NOMO-1 treated with dmso at 0.1 percent for 144 hours (cell line): ENCODE data around the gene THBD.

Experiments used
- DNase-seq: peaks from one replicate; lab custom pipeline; 2025; ENCODE audit not compliant: unreplicated experiment; lab: John Stamatoyannopoulos, UW

The THBD gene, protein sequence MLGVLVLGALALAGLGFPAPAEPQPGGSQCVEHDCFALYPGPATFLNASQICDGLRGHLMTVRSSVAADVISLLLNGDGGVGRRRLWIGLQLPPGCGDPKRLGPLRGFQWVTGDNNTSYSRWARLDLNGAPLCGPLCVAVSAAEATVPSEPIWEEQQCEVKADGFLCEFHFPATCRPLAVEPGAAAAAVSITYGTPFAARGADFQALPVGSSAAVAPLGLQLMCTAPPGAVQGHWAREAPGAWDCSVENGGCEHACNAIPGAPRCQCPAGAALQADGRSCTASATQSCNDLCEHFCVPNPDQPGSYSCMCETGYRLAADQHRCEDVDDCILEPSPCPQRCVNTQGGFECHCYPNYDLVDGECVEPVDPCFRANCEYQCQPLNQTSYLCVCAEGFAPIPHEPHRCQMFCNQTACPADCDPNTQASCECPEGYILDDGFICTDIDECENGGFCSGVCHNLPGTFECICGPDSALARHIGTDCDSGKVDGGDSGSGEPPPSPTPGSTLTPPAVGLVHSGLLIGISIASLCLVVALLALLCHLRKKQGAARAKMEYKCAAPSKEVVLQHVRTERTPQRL

DNA sequence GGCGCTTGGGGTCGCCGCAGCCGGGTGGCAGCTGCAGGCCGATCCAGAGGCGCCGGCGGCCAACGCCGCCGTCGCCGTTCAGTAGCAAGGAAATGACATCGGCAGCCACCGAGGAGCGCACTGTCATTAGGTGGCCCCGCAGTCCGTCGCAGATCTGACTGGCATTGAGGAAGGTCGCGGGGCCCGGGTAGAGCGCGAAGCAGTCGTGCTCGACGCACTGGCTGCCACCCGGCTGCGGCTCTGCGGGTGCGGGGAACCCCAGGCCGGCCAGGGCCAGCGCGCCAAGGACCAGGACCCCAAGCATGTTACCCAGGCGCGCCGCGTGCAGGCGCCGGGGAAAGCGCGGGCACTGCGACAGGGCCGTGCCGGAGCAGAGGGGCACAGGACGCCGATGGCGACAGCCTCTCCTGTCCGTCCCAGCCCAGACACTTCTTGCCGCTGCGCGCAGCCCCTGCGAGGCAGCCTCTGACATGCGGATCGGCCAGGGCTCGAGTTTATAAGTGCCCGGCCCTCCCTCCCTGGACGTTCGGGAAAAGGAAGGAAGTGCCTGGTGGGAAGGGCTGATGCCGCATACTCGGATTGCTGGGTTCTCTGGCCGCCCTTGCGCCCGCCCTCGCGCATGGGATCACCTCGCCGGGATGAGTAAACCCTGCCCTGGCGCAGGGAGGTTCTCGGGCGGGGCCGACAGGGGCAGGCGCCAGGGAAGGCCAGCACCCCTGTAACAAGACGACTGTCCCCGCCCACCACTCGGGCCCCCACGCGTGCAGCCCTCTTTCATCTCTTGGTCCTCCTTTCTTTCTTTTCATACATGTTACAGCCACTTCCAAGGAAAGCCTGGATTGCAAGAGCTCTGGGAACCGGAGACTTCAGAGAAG lies at the start of gene THBD:
THBD (minus strand) TSS at position 472 of the 875 bp plus-strand sequence; CDS start at position 304, 168 bp downstream.
- peak; percentile 32 for DNase-seq

DNA sequence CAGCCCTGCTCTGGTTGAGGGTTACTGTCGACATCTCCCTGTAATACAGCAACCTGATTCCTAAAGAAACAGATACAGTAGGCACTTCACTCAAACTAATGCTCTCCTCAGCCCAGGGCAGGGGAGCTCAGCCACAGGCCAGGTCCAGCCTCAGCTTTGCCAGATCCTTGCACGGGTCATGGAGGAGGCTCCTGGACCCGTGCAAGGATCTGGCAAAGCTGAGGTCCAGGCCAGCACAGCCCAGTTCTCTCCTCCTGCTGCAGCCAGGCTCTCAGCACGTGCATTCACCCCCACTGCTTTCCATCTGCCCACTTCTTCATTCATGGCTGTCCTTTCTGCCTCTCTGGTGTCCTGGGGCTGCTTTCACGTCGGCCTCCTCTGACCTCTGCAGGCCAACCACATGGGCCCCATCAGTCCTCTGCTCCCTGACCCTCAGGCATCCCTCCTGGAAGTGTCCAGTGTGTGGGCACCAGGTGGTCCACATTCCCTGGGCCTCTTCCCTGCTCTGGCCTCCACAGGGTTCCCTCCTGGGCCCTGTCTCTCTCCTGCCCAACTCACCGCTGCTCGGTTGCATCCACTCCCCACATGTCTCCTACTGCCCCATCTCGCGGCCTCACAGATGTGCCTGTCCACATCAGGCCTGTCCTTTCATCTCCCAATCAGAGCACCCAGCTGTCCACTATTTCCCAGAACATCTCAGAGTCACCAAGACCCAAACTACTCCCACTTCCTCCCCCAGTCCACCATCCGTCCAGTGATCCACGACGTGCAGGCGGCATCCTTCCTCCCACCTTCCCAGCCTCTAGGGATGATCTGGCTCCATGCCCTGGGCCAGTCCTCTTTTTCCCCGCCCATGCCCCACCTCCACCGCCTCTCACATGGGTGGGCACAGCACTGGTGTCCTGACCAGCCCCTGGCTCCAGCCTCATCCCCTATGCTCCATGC lies 48.4 kb upstream of the THBD start:
- no peak for DNase-seq

DNA sequence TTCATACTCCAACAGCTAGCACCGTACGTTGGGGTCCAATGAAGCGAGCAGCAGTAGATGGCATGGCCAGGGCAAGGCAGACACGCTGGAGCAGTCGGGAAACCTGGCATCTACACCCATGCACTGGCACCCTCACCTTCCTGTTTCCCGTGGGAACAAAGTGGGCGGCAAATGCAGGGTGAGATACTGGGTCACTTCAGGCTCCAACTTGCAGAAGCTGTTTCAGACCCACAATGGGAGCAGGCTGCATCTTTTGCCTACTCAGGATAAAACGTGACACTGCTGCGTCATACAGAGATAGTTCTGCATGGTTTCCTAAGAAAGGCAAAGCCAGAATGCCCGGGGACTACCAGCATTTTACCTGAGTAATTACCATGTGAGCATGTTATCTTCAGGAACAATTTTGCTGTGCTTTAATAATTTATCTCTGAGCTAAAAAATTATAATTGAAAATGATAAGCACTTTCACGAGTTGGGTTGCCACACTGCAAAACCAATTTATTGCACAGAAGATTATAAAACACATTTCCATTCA lies 47.6 kb upstream of the THBD start:
- DNase-seq, result no peak

DNA sequence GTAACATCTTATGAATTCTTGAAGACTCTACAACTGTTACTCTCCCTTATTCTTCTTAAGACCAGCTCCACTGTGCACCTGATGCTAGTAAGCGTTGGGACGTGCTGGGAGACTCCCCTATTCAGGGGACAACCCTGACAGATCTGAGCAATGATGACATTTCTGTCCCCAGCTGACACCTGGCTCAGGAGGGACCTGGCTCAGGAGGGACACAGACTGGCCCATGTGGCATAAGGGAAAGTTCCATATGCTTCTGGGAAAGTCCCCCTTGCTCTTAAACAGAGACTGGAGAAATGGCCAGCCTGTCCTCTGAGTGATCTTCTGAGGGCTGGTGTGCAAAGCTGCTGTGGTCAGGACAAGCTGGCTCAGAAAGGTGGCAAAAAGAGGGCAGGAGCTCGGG lies 46.6 kb upstream of the THBD start:
- no peak for DNase-seq

DNA sequence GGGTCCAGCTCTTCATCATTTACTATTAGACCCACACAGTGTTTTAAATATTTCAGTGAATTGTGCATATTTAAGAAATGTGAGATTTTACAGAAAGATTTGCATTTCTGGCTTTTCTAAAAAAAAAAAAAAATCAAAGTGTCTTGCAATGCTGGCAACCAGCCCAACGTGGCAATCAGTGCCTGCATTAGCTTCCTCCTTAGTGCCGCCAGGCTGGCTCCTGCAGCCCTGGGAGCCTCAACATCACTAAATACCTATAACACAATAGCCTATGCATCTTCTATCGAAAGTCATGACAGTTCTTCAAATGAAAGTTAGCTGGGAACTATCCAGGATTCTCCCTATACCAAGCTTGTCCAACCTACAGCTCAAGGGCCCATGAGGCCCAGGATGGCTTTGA lies 46.0 kb upstream of the THBD start:
- no peak for DNase-seq

DNA sequence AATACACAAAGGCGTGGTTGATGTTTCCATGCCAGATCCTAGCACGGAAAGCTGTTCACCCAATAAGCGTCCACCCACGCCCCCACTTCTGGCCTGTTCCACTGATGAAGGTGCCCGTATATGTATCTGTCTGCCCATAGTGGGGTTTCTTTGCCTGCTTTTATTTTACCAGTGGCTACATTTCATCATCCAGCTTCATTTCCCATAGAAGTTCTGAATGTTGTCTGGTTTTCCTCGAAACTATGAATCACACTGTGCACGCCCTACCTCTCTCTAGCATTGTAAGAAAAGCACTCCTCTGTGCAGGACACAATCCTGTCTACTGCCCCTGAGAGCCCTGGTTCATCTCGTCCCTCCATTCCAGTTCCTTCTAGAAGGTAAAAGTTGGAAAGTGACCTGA lies 45.5 kb upstream of the THBD start:
- DNase-seq, result no peak

DNA sequence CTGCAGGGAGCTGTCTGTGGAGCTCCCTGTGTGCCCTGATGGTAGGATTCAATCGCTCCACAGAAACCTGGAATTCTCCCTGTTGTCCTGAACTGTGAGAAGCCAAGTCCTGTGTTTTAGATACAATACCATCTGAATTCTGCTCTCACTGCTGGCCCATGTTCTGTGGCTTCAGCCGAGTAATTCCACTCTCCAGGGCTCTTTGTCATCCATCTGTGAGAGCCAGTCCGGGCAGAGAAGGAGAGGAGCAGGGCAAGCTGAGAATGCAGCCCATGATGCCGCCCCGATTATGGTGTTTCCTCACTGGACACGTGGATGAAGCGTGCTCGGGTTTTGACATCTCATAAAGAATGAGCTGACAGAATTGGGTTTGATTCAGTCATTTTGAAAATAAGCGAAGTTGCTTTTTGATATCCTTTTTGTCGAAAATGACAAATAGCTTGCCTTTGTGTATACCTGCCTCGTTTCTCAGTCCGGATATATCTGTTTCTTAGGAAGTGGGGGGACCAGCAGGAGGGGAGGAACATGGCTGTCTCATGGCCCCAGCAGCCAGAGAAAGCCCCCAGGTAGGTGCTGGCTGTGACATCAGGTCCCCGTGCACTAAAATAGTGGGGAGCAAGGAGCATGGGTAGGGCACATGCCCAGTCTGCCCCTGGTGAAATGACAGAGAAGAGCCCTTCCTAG lies 44.9 kb upstream of the THBD start:
- no peak for DNase-seq

DNA sequence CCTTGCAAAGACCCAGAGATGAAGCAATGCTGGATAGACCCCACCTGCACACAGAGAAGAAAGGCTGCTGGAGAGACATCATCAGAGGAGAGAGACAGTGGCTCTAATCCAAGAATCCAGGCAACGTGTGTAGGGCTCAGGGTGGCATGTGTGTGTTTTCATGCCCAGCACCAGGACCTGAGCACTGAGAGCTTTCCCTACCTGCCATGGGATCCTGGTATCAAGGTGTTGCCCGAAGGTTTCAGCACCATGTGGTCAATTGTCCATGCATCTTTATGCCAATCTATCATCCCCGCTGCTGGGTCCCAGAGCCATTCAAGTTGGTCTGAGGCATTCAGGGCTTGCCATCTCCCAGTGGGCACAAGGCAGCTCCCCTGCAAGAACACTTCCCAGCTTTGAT lies 44.1 kb upstream of the THBD start:
- DNase-seq, result no peak

DNA sequence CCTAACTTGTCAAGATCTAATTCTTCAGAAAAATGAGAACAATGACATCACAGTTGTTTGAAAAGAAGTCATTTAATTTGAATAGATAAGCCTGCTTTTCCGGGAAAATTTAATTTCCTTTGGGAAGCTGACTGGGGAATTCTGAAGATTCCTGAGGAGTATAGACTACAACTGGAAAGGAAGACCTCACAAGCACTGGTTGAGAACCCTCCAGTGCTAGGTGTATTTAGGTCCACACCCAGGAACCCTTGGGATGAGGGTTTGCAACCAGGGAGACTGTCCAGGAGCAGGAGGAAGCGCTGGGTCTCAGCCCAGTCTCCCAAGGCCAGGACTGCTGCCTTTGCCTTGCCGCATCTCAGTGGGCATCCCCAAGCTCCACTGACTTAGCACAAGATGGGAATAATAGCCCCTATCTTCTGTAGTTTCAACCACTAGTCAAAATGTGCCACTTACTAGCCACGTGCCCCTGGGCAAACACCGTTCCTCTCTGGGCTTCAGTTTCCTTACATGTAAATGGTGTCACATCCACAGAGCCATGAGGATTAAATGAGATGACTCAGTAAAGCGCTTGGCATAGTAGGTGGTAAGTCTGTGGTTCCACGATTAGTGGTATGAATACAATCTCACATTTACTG lies 43.5 kb upstream of the THBD start:
- DNase-seq, result no peak

DNA sequence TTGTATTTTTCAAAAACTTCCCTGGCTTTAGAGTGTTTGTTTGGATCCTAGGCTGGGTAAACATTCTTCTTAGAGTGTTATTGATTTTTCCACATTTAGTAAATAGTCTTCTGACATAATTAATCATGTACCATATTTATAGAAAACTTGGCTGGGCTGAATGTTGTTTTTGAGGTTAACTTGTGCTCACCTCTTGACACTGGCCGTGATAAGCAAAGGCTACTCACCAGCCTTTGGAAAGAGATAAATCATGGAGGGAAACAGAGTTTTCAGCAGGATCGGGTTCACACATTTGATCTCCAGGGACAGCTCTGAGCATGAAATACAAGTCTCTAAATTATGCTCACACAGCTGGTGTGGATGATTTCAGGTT lies 42.9 kb upstream of the THBD start:
- no peak for DNase-seq

DNA sequence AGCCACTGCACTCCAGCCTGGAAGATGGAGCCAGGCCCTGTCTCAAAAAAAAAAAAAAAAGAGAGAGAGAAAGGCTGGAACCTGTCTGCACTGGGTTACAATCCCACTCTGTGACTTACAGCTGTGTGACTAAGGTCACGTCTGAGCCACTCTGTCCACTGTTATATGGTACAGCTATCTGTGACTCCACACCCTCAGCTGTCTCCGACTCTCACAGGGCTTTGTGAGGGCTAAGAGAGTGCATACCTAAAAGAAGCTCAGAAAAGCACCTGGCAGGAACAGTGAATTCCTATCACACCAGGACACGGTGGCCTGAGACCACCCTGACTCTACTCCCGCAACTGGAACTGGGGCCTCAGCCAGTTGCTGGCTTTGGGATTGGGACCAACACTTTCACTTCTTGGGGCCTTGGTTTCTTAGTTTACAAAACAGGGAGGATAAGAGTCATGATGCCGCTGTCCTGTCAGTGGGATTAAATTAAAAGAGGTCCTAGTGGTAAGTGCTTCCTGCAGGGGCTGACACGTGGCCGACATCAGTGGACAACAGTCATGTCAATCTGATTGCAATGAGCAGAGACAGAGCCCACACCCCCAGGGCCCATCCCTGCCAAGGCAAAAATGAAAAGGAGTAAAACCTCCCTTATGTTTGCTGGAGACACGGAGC lies 42.4 kb upstream of the THBD start:
- DNase-seq, result no peak

DNA sequence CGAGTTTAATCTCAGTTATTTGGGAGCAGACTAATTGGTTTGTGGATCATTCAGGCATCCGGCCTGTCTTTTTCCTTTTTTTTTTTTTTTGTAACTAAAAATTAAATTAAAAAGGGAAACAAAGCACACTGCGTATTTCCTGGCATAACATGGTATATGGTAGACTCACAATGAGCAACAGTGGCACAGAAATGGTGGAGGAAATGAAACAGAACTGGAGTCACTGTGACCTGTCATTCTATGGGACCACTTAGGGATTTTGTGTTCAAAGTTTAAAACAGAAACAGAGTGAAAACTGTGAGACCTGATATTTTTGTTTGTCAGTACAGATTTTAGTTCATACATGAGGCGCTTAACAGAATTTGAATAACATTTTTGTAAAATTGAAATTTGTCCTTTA lies 41.4 kb upstream of the THBD start:
- no peak for DNase-seq

DNA sequence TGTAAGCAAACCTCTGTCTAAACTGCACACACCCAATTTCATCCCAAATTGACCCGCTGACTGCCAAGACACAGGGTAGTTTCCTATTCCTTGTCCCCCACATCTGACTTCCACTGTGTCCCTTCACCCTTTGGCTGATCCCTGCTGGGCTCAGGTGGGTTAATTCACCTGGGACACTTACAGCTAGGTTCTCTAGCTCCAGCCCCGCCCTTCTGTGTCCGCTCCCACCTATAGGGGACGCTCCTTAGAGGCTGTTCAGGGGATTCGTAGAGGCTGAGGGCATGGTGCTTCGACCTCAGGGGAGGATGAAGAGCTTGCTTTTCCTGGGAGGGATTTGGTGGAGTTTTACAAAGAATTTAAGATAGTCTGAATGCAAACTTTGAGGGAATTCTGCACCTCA lies 40.7 kb upstream of the THBD start:
- DNase-seq, result no peak

DNA sequence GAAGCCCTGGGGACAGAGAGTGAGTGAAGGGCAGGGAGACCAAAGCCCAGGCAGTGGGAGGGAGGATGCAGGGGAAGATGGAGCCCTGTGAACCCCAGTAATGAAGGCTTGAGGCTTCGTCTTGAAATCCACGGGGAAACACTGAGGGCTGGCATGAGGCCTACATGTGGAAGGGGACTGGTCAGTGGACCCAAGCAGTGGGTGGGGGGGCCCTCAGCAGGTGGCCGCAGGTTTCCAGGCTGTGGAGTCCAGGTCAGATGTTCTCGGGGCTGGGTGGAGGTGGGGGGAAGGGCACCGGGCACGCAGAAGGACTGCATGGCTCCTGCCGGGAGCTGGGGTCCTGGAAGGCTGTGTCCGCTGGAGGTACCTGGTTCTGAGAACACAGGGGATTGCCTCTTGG lies 39.4 kb upstream of the THBD start:
- no peak for DNase-seq

DNA sequence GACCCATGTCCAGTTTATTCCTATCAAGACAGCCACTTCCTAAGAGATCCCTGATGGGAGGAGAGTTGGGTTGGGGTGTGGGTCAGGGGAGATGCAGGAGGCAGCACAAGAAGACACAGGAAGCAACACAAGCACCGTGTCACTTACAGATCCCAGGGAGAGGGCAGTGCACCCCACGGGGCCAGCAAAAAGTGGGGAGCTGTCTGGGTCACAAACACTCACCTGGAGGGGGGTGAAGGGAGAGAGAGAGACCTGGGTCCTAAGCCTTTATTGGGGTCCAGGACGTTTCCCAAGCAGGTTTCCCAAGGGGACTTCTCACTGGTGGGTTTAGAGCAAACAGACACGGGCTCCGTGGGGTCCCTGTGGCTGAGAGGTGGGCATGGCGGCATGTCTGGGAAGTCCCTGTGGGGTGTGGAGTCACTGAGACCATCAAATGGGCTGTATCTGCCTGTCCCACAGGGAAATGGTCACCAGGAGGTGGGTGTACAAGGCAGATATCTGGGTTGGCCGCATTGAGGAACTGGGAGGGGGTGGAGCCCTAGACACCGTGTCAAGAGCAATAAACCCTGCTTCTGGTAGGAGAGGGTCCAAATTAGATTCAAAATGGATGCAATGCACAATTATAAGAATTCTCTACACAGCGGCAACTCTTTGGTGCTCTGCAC lies 38.2 kb upstream of the THBD start:
- no peak for DNase-seq

DNA sequence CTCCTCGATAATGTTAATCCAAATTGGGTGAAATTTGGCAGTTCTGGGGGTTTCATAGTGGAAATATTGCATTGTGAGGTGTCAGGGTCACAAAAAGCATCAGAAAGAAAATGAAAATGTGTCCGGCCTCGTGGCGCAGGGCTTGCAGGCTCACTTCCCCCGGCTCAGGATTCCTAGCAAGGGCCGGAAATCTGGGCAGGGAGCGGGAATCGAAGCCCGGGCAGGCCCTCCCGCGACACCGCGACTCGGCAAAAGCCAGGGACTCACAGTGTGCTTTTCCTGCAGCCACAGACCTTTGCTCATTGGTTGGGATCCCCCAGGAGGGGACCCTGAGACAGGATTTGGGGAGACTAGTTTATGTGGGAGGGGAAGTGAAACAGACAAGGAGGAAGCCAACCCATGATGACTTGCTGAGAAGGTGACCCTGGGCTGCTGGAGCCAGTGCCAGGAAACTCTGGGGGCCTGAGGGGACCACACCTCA lies 37.5 kb upstream of the THBD start:
- DNase-seq, result peak; percentile 63

DNA sequence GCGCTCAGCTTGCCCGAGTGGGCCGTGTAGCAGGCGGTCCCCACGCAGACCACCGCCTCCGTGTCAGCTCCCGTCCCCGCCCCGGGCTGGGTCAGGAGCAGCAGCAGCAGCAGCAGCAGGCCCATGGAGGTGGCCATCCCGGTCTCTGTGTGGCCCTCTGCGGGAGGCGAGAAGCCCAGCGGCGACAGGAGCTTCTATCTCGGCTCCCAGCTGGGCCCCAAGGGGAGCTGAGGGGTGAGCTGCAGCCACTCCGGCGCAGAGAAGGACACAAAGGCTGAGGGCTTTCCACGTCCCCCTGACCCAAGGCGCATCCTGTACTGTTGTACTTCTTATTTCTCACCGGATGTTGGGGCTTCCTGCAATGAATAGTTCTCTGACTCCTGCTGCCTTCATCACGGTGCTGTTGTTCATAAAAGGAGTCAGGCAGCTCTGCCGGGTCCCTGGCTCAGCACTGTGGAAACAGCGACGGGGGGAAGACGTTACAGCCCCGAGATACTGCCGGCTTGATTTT lies 36.6 kb upstream of the THBD start, which contains the start of gene CD93:
CD93 (minus strand) TSS at position 269 of the 511 bp plus-strand sequence; CDS start at position 137, 132 bp downstream.
- no peak for DNase-seq
